Measurements from ENCODE around the gene TMEM87A. TPM values are rescaled to one million over a fixed set of nuclear protein-coding genes. Genes with fewer than 3 reads are reported as not detected.

The TMEM87A gene
- total RNA-seq, 1 donor, result 85.8 TPM

- no peak overlapping the region for H2AFZ ChIP-seq (ENCODE audit: low read length)
- no peaks in the 10 kb centered on the region for H3K27me3 ChIP-seq (ENCODE audit: insufficient read depth, low read length)
- no peak overlapping the region for H3K4me2 ChIP-seq (ENCODE audit: insufficient read depth, low read length)
- peaks cover 9% of the 10 kb centered on the region for H3K4me1 ChIP-seq (ENCODE audit: insufficient read depth, low read length)
- peaks cover 12% of the 10 kb centered on the region for H4K20me1 ChIP-seq (ENCODE audit: insufficient read depth, low read length)
- no peaks in the 10 kb centered on the region for H3K9me3 ChIP-seq (ENCODE audit: low read depth, low read length)
- no peak for DNase-seq (ENCODE audit: insufficient read length, low spot score, missing footprints)
- H3K4me3 ChIP-seq (ENCODE audit: insufficient read depth, low read length), result no peak overlapping the region
- H3K27ac ChIP-seq (ENCODE audit: low read depth, low read length), result no peak overlapping the region
- H3K79me2 ChIP-seq (ENCODE audit: insufficient read depth, low read length), result peaks cover 27% of the 10 kb centered on the region
- no peak for TF ChIP-seq CTCF (IDR thresholded peaks at IDR 0.05; ENCODE audit: extremely low read depth, low read depth, low read length)
- H3K36me3 ChIP-seq (ENCODE audit: insufficient read depth, low read length), result peaks cover 55% of the 10 kb centered on the region
These were observed 62.5 kb downstream of the TMEM87A start for GRCh38 chr15:42210696-42211095.

- peak; percentile 94 for DNase-seq (ENCODE audit: insufficient read length, low spot score, missing footprints)
- Histone ChIP-seq H3K4me1 (ENCODE audit: insufficient read depth, low read length) (peaks cover 9% of the 10 kb centered on the region), H4K20me1 (ENCODE audit: insufficient read depth, low read length) (peaks cover 13% of the 10 kb centered on the region), H3K27ac (ENCODE audit: low read depth, low read length) (peak within 1 kb of the TSS; percentile 91), H3K4me3 (ENCODE audit: insufficient read depth, low read length) (peak within 1 kb of the TSS; percentile 92), H3K27me3 (ENCODE audit: insufficient read depth, low read length) (no peaks in the 10 kb centered on the region), H3K4me2 (ENCODE audit: insufficient read depth, low read length) (peak within 1 kb of the TSS; percentile 88), H3K36me3 (ENCODE audit: insufficient read depth, low read length) (peaks cover 29% of the 10 kb centered on the region), H3K9me3 (ENCODE audit: low read depth, low read length) (no peaks in the 10 kb centered on the region), H3K79me2 (ENCODE audit: insufficient read depth, low read length) (peaks cover 46% of the 10 kb centered on the region), H2AFZ (ENCODE audit: low read length) (peak within 1 kb of the TSS; percentile 87)
- no peak for TF ChIP-seq CTCF (IDR thresholded peaks at IDR 0.05; ENCODE audit: extremely low read depth, low read depth, low read length)
These were observed 65.3 kb downstream of the TMEM87A start, which contains the start of gene VPS39 for GRCh38 chr15:42207674-42208579. Gene VPS39 (minus strand): TSS chr15:42208304. CDS start chr15:42208153, 151 bp downstream.

GRCh38 chr15:42206406-42206805 is 66.8 kb downstream of the TMEM87A start:
- peak overlapping the region; percentile 88 for H3K4me2 ChIP-seq (ENCODE audit: insufficient read depth, low read length)
- H3K36me3 ChIP-seq (ENCODE audit: insufficient read depth, low read length), result peaks cover 15% of the 10 kb centered on the region
- TF ChIP-seq CTCF (IDR thresholded peaks at IDR 0.05; ENCODE audit: extremely low read depth, low read depth, low read length), result no peak
- peaks cover 57% of the 10 kb centered on the region for H3K79me2 ChIP-seq (ENCODE audit: insufficient read depth, low read length)
- H3K27me3 ChIP-seq (ENCODE audit: insufficient read depth, low read length), result no peaks in the 10 kb centered on the region
- no peak for DNase-seq (ENCODE audit: insufficient read length, low spot score, missing footprints)
- peaks cover 16% of the 10 kb centered on the region for H4K20me1 ChIP-seq (ENCODE audit: insufficient read depth, low read length)
- H3K27ac ChIP-seq (ENCODE audit: low read depth, low read length), result no peak overlapping the region
- no peak overlapping the region for H2AFZ ChIP-seq (ENCODE audit: low read length)
- no peak overlapping the region for H3K4me3 ChIP-seq (ENCODE audit: insufficient read depth, low read length)
- H3K9me3 ChIP-seq (ENCODE audit: low read depth, low read length), result no peaks in the 10 kb centered on the region
- H3K4me1 ChIP-seq (ENCODE audit: insufficient read depth, low read length), result peaks cover 9% of the 10 kb centered on the region

GRCh38 chr15:42203891-42204290 is 69.3 kb downstream of the TMEM87A start:
- Histone ChIP-seq H3K4me1 (ENCODE audit: insufficient read depth, low read length) (peaks cover 9% of the 10 kb centered on the region), H3K4me2 (ENCODE audit: insufficient read depth, low read length) (no peak overlapping the region), H3K79me2 (ENCODE audit: insufficient read depth, low read length) (peaks cover 69% of the 10 kb centered on the region), H3K4me3 (ENCODE audit: insufficient read depth, low read length) (no peak overlapping the region), H3K36me3 (ENCODE audit: insufficient read depth, low read length) (peaks cover 4% of the 10 kb centered on the region), H2AFZ (ENCODE audit: low read length) (no peak overlapping the region), H4K20me1 (ENCODE audit: insufficient read depth, low read length) (peaks cover 18% of the 10 kb centered on the region), H3K27ac (ENCODE audit: low read depth, low read length) (no peak overlapping the region), H3K27me3 (ENCODE audit: insufficient read depth, low read length) (no peaks in the 10 kb centered on the region), H3K9me3 (ENCODE audit: low read depth, low read length) (no peaks in the 10 kb centered on the region)
- no peak for DNase-seq (ENCODE audit: insufficient read length, low spot score, missing footprints)
- no peak for TF ChIP-seq CTCF (IDR thresholded peaks at IDR 0.05; ENCODE audit: extremely low read depth, low read depth, low read length)
